ENCODE data around the gene PDZRN3. TPM values are rescaled to one million over a fixed set of nuclear protein-coding genes. Genes with fewer than 3 reads are reported as not detected.

The PDZRN3 gene
- total RNA-seq, 1 donor from 2014 or later = 21.9 TPM

GRCh38 chr3:73600293-73600938 lies 24.3 kb downstream of the PDZRN3 start:
- no peaks in the 10 kb centered on the region for H3K9me3 Mint-ChIP-seq (ENCODE audit: unreplicated experiment)
- peaks cover 9% of the 10 kb centered on the region for H3K4me1 Mint-ChIP-seq (ENCODE audit: low read depth, unreplicated experiment)
- TF ChIP-seq CTCF (IDR thresholded peaks at IDR 0.05; ENCODE audit: partially characterized antibody, unreplicated experiment) = no peak
- DNase-seq = no peak
- H3K27me3 Mint-ChIP-seq (ENCODE audit: unreplicated experiment) = no peaks in the 10 kb centered on the region
- H3K36me3 Mint-ChIP-seq (ENCODE audit: unreplicated experiment) = peaks cover 3% of the 10 kb centered on the region
- H3K4me3 Mint-ChIP-seq (ENCODE audit: unreplicated experiment) = no peak overlapping the region
- no peak overlapping the region for H3K27ac Mint-ChIP-seq (ENCODE audit: unreplicated experiment)

- H3K4me3 Mint-ChIP-seq (ENCODE audit: unreplicated experiment) = no peak overlapping the region
- H3K27ac Mint-ChIP-seq (ENCODE audit: unreplicated experiment) = no peak overlapping the region
- H3K36me3 Mint-ChIP-seq (ENCODE audit: unreplicated experiment) = peaks cover 3% of the 10 kb centered on the region
- H3K27me3 Mint-ChIP-seq (ENCODE audit: unreplicated experiment) = no peaks in the 10 kb centered on the region
- H3K4me1 Mint-ChIP-seq (ENCODE audit: low read depth, unreplicated experiment) = peaks cover 9% of the 10 kb centered on the region
- no peak for TF ChIP-seq CTCF (IDR thresholded peaks at IDR 0.05; ENCODE audit: partially characterized antibody, unreplicated experiment)
- H3K9me3 Mint-ChIP-seq (ENCODE audit: unreplicated experiment) = no peaks in the 10 kb centered on the region
- DNase-seq = no peak
These were observed 25.1 kb downstream of the PDZRN3 start for GRCh38 chr3:73599605-73600004.

GRCh38 chr3:73597476-73597875 lies 27.3 kb downstream of the PDZRN3 start:
- Mint-ChIP-seq H3K9me3 (ENCODE audit: unreplicated experiment) (peaks cover 8% of the 10 kb centered on the region), H3K4me1 (ENCODE audit: low read depth, unreplicated experiment) (peaks cover 22% of the 10 kb centered on the region), H3K36me3 (ENCODE audit: unreplicated experiment) (peaks cover 3% of the 10 kb centered on the region), H3K27ac (ENCODE audit: unreplicated experiment) (peak overlapping the region; percentile 42), H3K27me3 (ENCODE audit: unreplicated experiment) (peaks cover 3% of the 10 kb centered on the region), H3K4me3 (ENCODE audit: unreplicated experiment) (no peak overlapping the region)
- no peak for TF ChIP-seq CTCF (IDR thresholded peaks at IDR 0.05; ENCODE audit: partially characterized antibody, unreplicated experiment)
- no peak for DNase-seq

GRCh38 chr3:73592154-73593144 lies 32.3 kb downstream of the PDZRN3 start:
- H3K27me3 Mint-ChIP-seq (ENCODE audit: unreplicated experiment) = peaks cover 8% of the 10 kb centered on the region
- H3K36me3 Mint-ChIP-seq (ENCODE audit: unreplicated experiment) = peaks cover 3% of the 10 kb centered on the region
- peaks cover 30% of the 10 kb centered on the region for H3K4me1 Mint-ChIP-seq (ENCODE audit: low read depth, unreplicated experiment)
- no peak for TF ChIP-seq CTCF (IDR thresholded peaks at IDR 0.05; ENCODE audit: partially characterized antibody, unreplicated experiment)
- peak overlapping the region; percentile 94 for H3K27ac Mint-ChIP-seq (ENCODE audit: unreplicated experiment)
- H3K9me3 Mint-ChIP-seq (ENCODE audit: unreplicated experiment) = peaks cover 15% of the 10 kb centered on the region
- DNase-seq = peak; percentile 28
- peak overlapping the region; percentile 58 for H3K4me3 Mint-ChIP-seq (ENCODE audit: unreplicated experiment)

Data from glutamatergic neuron (in vitro differentiated cells).